Measurements from ENCODE around the gene CACNB4. TPM values are rescaled to one million over a fixed set of nuclear protein-coding genes. Genes with fewer than 3 reads are reported as not detected.
"Not testable (repeated sequence)": the region's sequence is repeated elsewhere in the genome, so short reads cannot be mapped to it uniquely, and the experiment has no call there.

The CACNB4 gene
- total and polyA plus RNA-seq, 9 of the 15 experiments (the other 6 are each of a cell fraction or from before 2014, with no cell fraction given) = 0.01 to 0.20 (median 0.04) TPM; not detected in 1

GRCh38 chr2:151878204-151878603 is 220.6 kb downstream of the CACNB4 start:
- Histone ChIP-seq H3K36me3 (ENCODE audit: control insufficient read depth, insufficient read depth, low read length) (no peaks in the 10 kb centered on the region), H3K27me3 (ENCODE audit: control insufficient read depth in 2 of 2, insufficient read depth in 2 of 2, low read length in 2 of 2) (peaks cover 9 to 18% of the 10 kb centered on the region in 2 experiments), H3K9me1 (ENCODE audit: control insufficient read depth, insufficient read depth, low read length) (no peaks in the 10 kb centered on the region), H3K9ac (ENCODE audit: insufficient read depth in 1 of 2, low read depth in 2 of 2, low read length in 2 of 2) (no peak overlapping the region), H3K4me2 (ENCODE audit: insufficient read depth, low read length) (no peak overlapping the region), H3K79me2 (ENCODE audit: control insufficient read depth, insufficient read depth, low read length) (no peaks in the 10 kb centered on the region), H4K20me1 (replicated peaks; ENCODE audit: control insufficient read depth, insufficient read depth, low read length) (no peaks in the 10 kb centered on the region), H3K27ac (ENCODE audit: extremely low read depth, low read depth, low read length) (no peak overlapping the region), H3K4me3 (no peak overlapping the region), H3K9me3 (replicated peaks; ENCODE audit: control insufficient read depth, insufficient read depth, low read depth, low read length) (no peaks in the 10 kb centered on the region), H3K4me1 (replicated peaks in 1 of 2; ENCODE audit: control insufficient read depth in 2 of 2, insufficient read depth in 2 of 2, low read length in 2 of 2) (no peaks in the 10 kb centered on the region; a peak in 1 of 5 replicates), H2AFZ (ENCODE audit: low read depth, low read length) (no peak overlapping the region)
- CTCF ChIA-PET (ENCODE audit: low intra/inter-chr PET ratio) = no interaction called here
- intact Hi-C loops (cut with micrococcal nuclease) (no loop called here), in situ Hi-C loops (cut with MboI) (no loop called here)
- no peak for TF ChIP-seq ZNF644 (tag; IDR thresholded peaks at IDR 0.05; ENCODE audit: low read depth)
- no peak for TF ChIP-seq TFAM (CRISPR knock-in tag; conservative IDR thresholded peaks at IDR 0.05)
- TF ChIP-seq HDAC8 (tag; IDR thresholded peaks at IDR 0.05) = no peak
- no peak for TF ChIP-seq ZNF586 (CRISPR knock-in tag; conservative IDR thresholded peaks at IDR 0.05)
- TF ChIP-seq ZNF79 (CRISPR knock-in tag; IDR thresholded peaks at IDR 0.05; ENCODE audit: low read depth) = no peak
- no peak for TF ChIP-seq ATF2 (CRISPR knock-in tag; IDR thresholded peaks at IDR 0.05)
- no TSS peak for BruUV-seq (replicated peaks)
- FAIRE-seq = no peak
- DNase-seq (ENCODE audit: extremely low read depth in 1 of 4, low spot score in 3 of 4) = no peak
- ATAC-seq = no peak
- POLR2A ChIA-PET = interaction anchor here (1.0 kb wide), 1 partner anchor 15 kb away, joined by 3 read pairs; no protein-coding TSS in a partner anchor

DNA sequence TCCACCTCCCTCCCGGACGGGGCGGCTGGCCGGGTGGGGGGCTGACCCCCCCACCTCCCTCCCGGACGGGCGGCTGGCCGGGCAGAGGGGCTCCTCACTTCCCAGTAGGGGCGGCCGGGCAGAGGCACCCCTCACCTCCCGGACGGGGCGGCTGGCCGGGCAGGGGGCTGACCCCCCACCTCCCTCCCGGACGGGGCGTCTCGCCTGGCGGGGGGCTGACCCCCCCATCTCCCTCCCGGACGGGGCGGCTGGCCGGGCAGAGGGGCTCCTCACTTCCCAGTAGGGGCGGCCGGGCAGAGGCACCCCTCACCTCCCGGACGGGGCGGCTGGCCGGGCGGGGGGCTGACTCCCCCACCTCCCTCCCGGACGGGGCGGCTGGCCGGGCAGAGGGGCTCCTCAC is 223.2 kb downstream of the CACNB4 start:
- no CpG with 5 or more reads among the region's 34 CpGs for WGBS (ENCODE audit: insufficient coverage, low coverage, missing lambda C conversion rate)
- CTCF ChIA-PET (ENCODE audit: low intra/inter-chr PET ratio); in situ Hi-C loops (cut with MboI); H3K9ac ChIP-seq (ENCODE audit: insufficient read depth in 1 of 2, low read depth in 2 of 2, low read length in 2 of 2); H2AFZ ChIP-seq (ENCODE audit: low read depth, low read length); H3K9me3 ChIP-seq (replicated peaks; ENCODE audit: control insufficient read depth, insufficient read depth, low read depth, low read length); H3K27ac ChIP-seq (ENCODE audit: extremely low read depth, low read depth, low read length); FAIRE-seq; H4K20me1 ChIP-seq (replicated peaks; ENCODE audit: control insufficient read depth, insufficient read depth, low read length); H3K4me2 ChIP-seq (ENCODE audit: insufficient read depth, low read length); intact Hi-C loops (cut with micrococcal nuclease); H3K4me3 ChIP-seq; H3K79me2 ChIP-seq (ENCODE audit: control insufficient read depth, insufficient read depth, low read length); H3K36me3 ChIP-seq (ENCODE audit: control insufficient read depth, insufficient read depth, low read length); H3K4me1 ChIP-seq (replicated peaks in 1 of 2; ENCODE audit: control insufficient read depth in 2 of 2, insufficient read depth in 2 of 2, low read length in 2 of 2); H3K9me1 ChIP-seq (ENCODE audit: control insufficient read depth, insufficient read depth, low read length); BruUV-seq (replicated peaks); DNase-seq (ENCODE audit: extremely low read depth in 1 of 4, low spot score in 3 of 4); ATAC-seq: not testable (repeated sequence)
- POLR2A ChIA-PET = interaction anchor here (0.7 kb wide), 1 partner anchor 590 kb away, joined by 4 read pairs; no protein-coding TSS in a partner anchor
- peaks cover 17 to 20% of the 10 kb centered on the region in 2 experiments for H3K27me3 ChIP-seq (ENCODE audit: control insufficient read depth in 2 of 2, insufficient read depth in 2 of 2, low read length in 2 of 2)

All from K562 (cell line).